Right ventricle myocardium inferior (tissue), 1 donor: ENCODE data around the gene NRL. TPM values are rescaled to one million over a fixed set of nuclear protein-coding genes. Genes with fewer than 3 reads are reported as not detected.

ENCODE experiments used
- ATAC-seq: fragments of 200-7000 bp; cut with Tn5 transposase; one replicate; pipeline ENCODE4 v1.9.1; 2020; ENCODE audit warnings: mild to moderate bottlenecking, moderate library complexity
- DNase-seq: peaks from one replicate; pipeline ENCODE4 v3.0.0; 2021; ENCODE audit errors: missing footprints
- intact Hi-C: fragments of 100-400 bp; cut with DNase I; formaldehyde crosslinking; loops from one replicate; pipeline ENCODE4 v1.11.0; 2022
- total RNA-seq: library from RNA; stranded (reverse); fragmentation: NEBNext Ultra II Directional; extraction: Animal tissue kit (Norgen Biotek cat#: 25700); gene quantifications from one replicate; pipeline ENCODE4 v1.2.1, GENCODE V29; 2021
- donor health status: DM: no; HTN: yes; CAD: no; lungs with severe emphysema.

NRL gene
- total RNA-seq, 1 donor from 2014 or later, result 1.8 TPM

- DNase-seq (no peak), ATAC-seq (peak; percentile 28)
- intact Hi-C loops, result loop anchor here (1.0 kb wide), 1 partner anchor 17 kb away; the partner anchor contains the start of genes DCAF11 and NRL
Observed at GRCh38 chr14:24131549-24131966, 16.8 kb upstream of the NRL start.

- ATAC-seq, result peak; percentile 71
Observed at GRCh38 chr14:24130717-24131548, 16.2 kb upstream of the NRL start.

GRCh38 chr14:24130380-24130716 lies 15.6 kb upstream of the NRL start, which contains the start of gene FITM1:
TSS of gene FITM1 (plus strand) at chr14:24130659. CDS start at chr14:24131564, 905 bp downstream.
- intact Hi-C loops, result no loop called here

More at GRCh38 chr14:24130717-24131548, 16.2 kb upstream of the NRL start:
- DNase-seq, result peak; percentile 85
- intact Hi-C loops, result loop anchor here (1.0 kb wide), 1 partner anchor 17 kb away; the partner anchor contains the start of genes DCAF11 and NRL

GRCh38 chr14:24129410-24129998 lies 14.8 kb upstream of the NRL start:
- DNase-seq (no peak), ATAC-seq (no peak)
- intact Hi-C loops, result no loop called here

More at GRCh38 chr14:24130380-24130716, 15.6 kb upstream of the NRL start, which contains the start of gene FITM1:
- ATAC-seq, result no peak
- no peak for DNase-seq

GRCh38 chr14:24127673-24128072 lies 12.9 kb upstream of the NRL start:
- DNase-seq (no peak), ATAC-seq (no peak)
- intact Hi-C loops, result no loop called here

GRCh38 chr14:24126939-24127338 lies 12.2 kb upstream of the NRL start:
- intact Hi-C loops, result no loop called here
- no peak for DNase-seq
- no peak for ATAC-seq

GRCh38 chr14:24123424-24124417 lies 9.0 kb upstream of the NRL start:
- ATAC-seq (no peak), DNase-seq (no peak)
- intact Hi-C loops, result no loop called here

- intact Hi-C loops, result no loop called here
- ATAC-seq, result peak; percentile 29
- no peak for DNase-seq
Observed at GRCh38 chr14:24122898-24123297, 8.1 kb upstream of the NRL start.

GRCh38 chr14:24122416-24122815 lies 7.7 kb upstream of the NRL start:
- ATAC-seq (no peak), DNase-seq (no peak)
- intact Hi-C loops, result no loop called here

- no peak for ATAC-seq
- DNase-seq, result no peak
- intact Hi-C loops, result no loop called here
Observed at GRCh38 chr14:24121210-24121609, 6.5 kb upstream of the NRL start.

GRCh38 chr14:24119691-24120090 lies 4.9 kb upstream of the NRL start:
- intact Hi-C loops, result loop anchor here (5.0 kb wide), 1 partner anchor 1192 kb away; the partner anchor contains the start of gene PRMT5
- DNase-seq (no peak), ATAC-seq (no peak)

- intact Hi-C loops, result loop anchor here (5.0 kb wide), 1 partner anchor 1190 kb away; the partner anchor contains the start of gene PRMT5
Observed at GRCh38 chr14:24117179-24117578, 2.4 kb upstream of the NRL start.

GRCh38 chr14:24116128-24116814 lies 1.5 kb upstream of the NRL start:
- intact Hi-C loops, result loop anchor here (5.0 kb wide), 1 partner anchor 1189 kb away; the partner anchor contains the start of gene PRMT5
- no peak for ATAC-seq
- DNase-seq, result no peak

More at GRCh38 chr14:24117179-24117578, 2.4 kb upstream of the NRL start:
- DNase-seq (no peak), ATAC-seq (no peak)

GRCh38 chr14:24115422-24116127 lies 826 bp upstream of the NRL start:
- ATAC-seq (no peak), DNase-seq (no peak)
- intact Hi-C loops, result loop anchor here (5.0 kb wide), 1 partner anchor 1188 kb away; the partner anchor contains the start of gene PRMT5

GRCh38 chr14:24113801-24114531 lies 783 bp downstream of the NRL start:
- intact Hi-C loops, result loop anchor here (1.0 kb wide), 3 partner anchors 17 to 47 kb away; partner anchors contain the start of genes IRF9 and RNF31
- ATAC-seq, result peak; percentile 53
- DNase-seq, result peak; percentile 89

- no peak for ATAC-seq
- DNase-seq, result no peak
- intact Hi-C loops, result no loop called here
Observed at GRCh38 chr14:24113379-24113800, 1.4 kb downstream of the NRL start.

GRCh38 chr14:24110523-24110922 lies 4.2 kb downstream of the NRL start:
- no peak for ATAC-seq
- no peak for DNase-seq
- intact Hi-C loops, result no loop called here
